Measurements from ENCODE around the gene CEP70. TPM values are rescaled to one million over a fixed set of nuclear protein-coding genes. Genes with fewer than 3 reads are reported as not detected.
"Not testable (repeated sequence)": the region's sequence is repeated elsewhere in the genome, so short reads cannot be mapped to it uniquely, and the experiment has no call there.

Gene CEP70
- total RNA-seq, 1 donor from 2014 or later: 7.7 TPM

- no peak overlapping the region for H3K4me3 Mint-ChIP-seq (ENCODE audit: low read depth)
- DNase-seq (ENCODE audit: low spot score): no peak
- intact Hi-C loops (cut with micrococcal nuclease): no loop called here
- no peak overlapping the region for H3K27ac Mint-ChIP-seq
- H3K4me1 Mint-ChIP-seq (ENCODE audit: low read depth): peaks cover 21% of the 10 kb centered on the region
- no peaks in the 10 kb centered on the region for H3K27me3 Mint-ChIP-seq (ENCODE audit: low read depth)
- H3K36me3 Mint-ChIP-seq (ENCODE audit: low read depth): peaks cover 43% of the 10 kb centered on the region
- peaks cover 39% of the 10 kb centered on the region for H3K9me3 Mint-ChIP-seq
These were observed 20.9 kb downstream of the CEP70 start for GRCh38 chr3:138573138-138573537.

- H3K27me3 Mint-ChIP-seq (ENCODE audit: low read depth); DNase-seq (ENCODE audit: low spot score); H3K4me1 Mint-ChIP-seq (ENCODE audit: low read depth); intact Hi-C loops (cut with micrococcal nuclease); H3K4me3 Mint-ChIP-seq (ENCODE audit: low read depth); H3K27ac Mint-ChIP-seq: not testable (repeated sequence)
- peaks cover 42% of the 10 kb centered on the region for H3K36me3 Mint-ChIP-seq (ENCODE audit: low read depth)
- H3K9me3 Mint-ChIP-seq: peaks cover 27% of the 10 kb centered on the region
These were observed 24.4 kb downstream of the CEP70 start for GRCh38 chr3:138569624-138570023.

- intact Hi-C loops (cut with micrococcal nuclease): no loop called here
- Mint-ChIP-seq H3K4me3 (ENCODE audit: low read depth) (no peak overlapping the region), H3K36me3 (ENCODE audit: low read depth) (peaks cover 45% of the 10 kb centered on the region), H3K27ac (no peak overlapping the region), H3K4me1 (ENCODE audit: low read depth) (peaks cover 8% of the 10 kb centered on the region), H3K9me3 (peaks cover 27% of the 10 kb centered on the region), H3K27me3 (ENCODE audit: low read depth) (no peaks in the 10 kb centered on the region)
- DNase-seq (ENCODE audit: low spot score): no peak
These were observed 25.0 kb downstream of the CEP70 start for GRCh38 chr3:138569090-138569489.

- peaks cover 44% of the 10 kb centered on the region for H3K36me3 Mint-ChIP-seq (ENCODE audit: low read depth)
- no peak overlapping the region for H3K4me3 Mint-ChIP-seq (ENCODE audit: low read depth)
- DNase-seq (ENCODE audit: low spot score): no peak
- H3K27me3 Mint-ChIP-seq (ENCODE audit: low read depth): no peaks in the 10 kb centered on the region
- intact Hi-C loops (cut with micrococcal nuclease): no loop called here
- no peak overlapping the region for H3K27ac Mint-ChIP-seq
- H3K4me1 Mint-ChIP-seq (ENCODE audit: low read depth): peaks cover 15% of the 10 kb centered on the region
- H3K9me3 Mint-ChIP-seq: peaks cover 10% of the 10 kb centered on the region
These were observed 26.7 kb downstream of the CEP70 start for GRCh38 chr3:138567403-138567802.

- not testable (repeated sequence) for H3K4me3 Mint-ChIP-seq (ENCODE audit: low read depth)
These were observed 27.8 kb downstream of the CEP70 start for GRCh38 chr3:138566293-138566692.

GRCh38 chr3:138562902-138563301 lies 31.2 kb downstream of the CEP70 start:
- H3K27ac Mint-ChIP-seq; H3K4me3 Mint-ChIP-seq (ENCODE audit: low read depth); H3K27me3 Mint-ChIP-seq (ENCODE audit: low read depth); DNase-seq (ENCODE audit: low spot score); H3K4me1 Mint-ChIP-seq (ENCODE audit: low read depth); intact Hi-C loops (cut with micrococcal nuclease): not testable (repeated sequence)
- Mint-ChIP-seq H3K9me3 (peaks cover 30% of the 10 kb centered on the region), H3K36me3 (ENCODE audit: low read depth) (peaks cover 53% of the 10 kb centered on the region)

More at GRCh38 chr3:138566293-138566692, 27.8 kb downstream of the CEP70 start:
- H3K27me3 Mint-ChIP-seq (ENCODE audit: low read depth); DNase-seq (ENCODE audit: low spot score); H3K9me3 Mint-ChIP-seq; H3K27ac Mint-ChIP-seq; H3K4me1 Mint-ChIP-seq (ENCODE audit: low read depth); intact Hi-C loops (cut with micrococcal nuclease): not testable (repeated sequence)
- peaks cover 39% of the 10 kb centered on the region for H3K36me3 Mint-ChIP-seq (ENCODE audit: low read depth)

- no peak for DNase-seq (ENCODE audit: low spot score)
- H3K9me3 Mint-ChIP-seq: peaks cover 31% of the 10 kb centered on the region
- H3K4me1 Mint-ChIP-seq (ENCODE audit: low read depth): peaks cover 7% of the 10 kb centered on the region
- H3K36me3 Mint-ChIP-seq (ENCODE audit: low read depth): peaks cover 48% of the 10 kb centered on the region
- H3K4me3 Mint-ChIP-seq (ENCODE audit: low read depth): no peak overlapping the region
- H3K27ac Mint-ChIP-seq: no peak overlapping the region
- intact Hi-C loops (cut with micrococcal nuclease): no loop called here
- no peaks in the 10 kb centered on the region for H3K27me3 Mint-ChIP-seq (ENCODE audit: low read depth)
These were observed 33.6 kb downstream of the CEP70 start for GRCh38 chr3:138560501-138560900.

GRCh38 chr3:138559134-138559533 lies 34.9 kb downstream of the CEP70 start:
- intact Hi-C loops (cut with micrococcal nuclease): no loop called here
- DNase-seq (ENCODE audit: low spot score): no peak
- H3K9me3 Mint-ChIP-seq: peaks cover 39% of the 10 kb centered on the region
- H3K36me3 Mint-ChIP-seq (ENCODE audit: low read depth): peaks cover 39% of the 10 kb centered on the region
- no peak overlapping the region for H3K4me3 Mint-ChIP-seq (ENCODE audit: low read depth)
- no peak overlapping the region for H3K27ac Mint-ChIP-seq
- peaks cover 9% of the 10 kb centered on the region for H3K4me1 Mint-ChIP-seq (ENCODE audit: low read depth)
- no peaks in the 10 kb centered on the region for H3K27me3 Mint-ChIP-seq (ENCODE audit: low read depth)

GRCh38 chr3:138554775-138555174 lies 39.3 kb downstream of the CEP70 start:
- Mint-ChIP-seq H3K36me3 (ENCODE audit: low read depth) (peaks cover 57% of the 10 kb centered on the region), H3K9me3 (peaks cover 64% of the 10 kb centered on the region), H3K4me1 (ENCODE audit: low read depth) (peaks cover 11% of the 10 kb centered on the region)
- DNase-seq (ENCODE audit: low spot score); H3K27ac Mint-ChIP-seq; H3K4me3 Mint-ChIP-seq (ENCODE audit: low read depth); H3K27me3 Mint-ChIP-seq (ENCODE audit: low read depth); intact Hi-C loops (cut with micrococcal nuclease): not testable (repeated sequence)

GRCh38 chr3:138550958-138551357 lies 43.1 kb downstream of the CEP70 start:
- H3K27me3 Mint-ChIP-seq (ENCODE audit: low read depth); DNase-seq (ENCODE audit: low spot score); intact Hi-C loops (cut with micrococcal nuclease); H3K4me3 Mint-ChIP-seq (ENCODE audit: low read depth); H3K27ac Mint-ChIP-seq: not testable (repeated sequence)
- H3K36me3 Mint-ChIP-seq (ENCODE audit: low read depth): peaks cover 72% of the 10 kb centered on the region
- peaks cover 11% of the 10 kb centered on the region for H3K4me1 Mint-ChIP-seq (ENCODE audit: low read depth)
- H3K9me3 Mint-ChIP-seq: peaks cover 67% of the 10 kb centered on the region

GRCh38 chr3:138549179-138549977 lies 44.7 kb downstream of the CEP70 start:
- no peaks in the 10 kb centered on the region for H3K27me3 Mint-ChIP-seq (ENCODE audit: low read depth)
- peaks cover 11% of the 10 kb centered on the region for H3K4me1 Mint-ChIP-seq (ENCODE audit: low read depth)
- no peak overlapping the region for H3K4me3 Mint-ChIP-seq (ENCODE audit: low read depth)
- H3K9me3 Mint-ChIP-seq: peaks cover 71% of the 10 kb centered on the region
- H3K27ac Mint-ChIP-seq: no peak overlapping the region
- intact Hi-C loops (cut with micrococcal nuclease): no loop called here
- DNase-seq (ENCODE audit: low spot score): no peak
- peaks cover 79% of the 10 kb centered on the region for H3K36me3 Mint-ChIP-seq (ENCODE audit: low read depth)

- H3K36me3 Mint-ChIP-seq (ENCODE audit: low read depth): peaks cover 79% of the 10 kb centered on the region
- H3K4me3 Mint-ChIP-seq (ENCODE audit: low read depth): no peak overlapping the region
- intact Hi-C loops (cut with micrococcal nuclease): no loop called here
- no peaks in the 10 kb centered on the region for H3K27me3 Mint-ChIP-seq (ENCODE audit: low read depth)
- no peak for DNase-seq (ENCODE audit: low spot score)
- H3K4me1 Mint-ChIP-seq (ENCODE audit: low read depth): peaks cover 4% of the 10 kb centered on the region
- no peak overlapping the region for H3K27ac Mint-ChIP-seq
- peaks cover 73% of the 10 kb centered on the region for H3K9me3 Mint-ChIP-seq
These were observed 46.6 kb downstream of the CEP70 start for GRCh38 chr3:138547342-138547975.

GRCh38 chr3:138544546-138544945 lies 49.5 kb downstream of the CEP70 start:
- peaks cover 81% of the 10 kb centered on the region for H3K36me3 Mint-ChIP-seq (ENCODE audit: low read depth)
- H3K4me1 Mint-ChIP-seq (ENCODE audit: low read depth): no peaks in the 10 kb centered on the region
- H3K9me3 Mint-ChIP-seq: peaks cover 65% of the 10 kb centered on the region
- no peak overlapping the region for H3K27ac Mint-ChIP-seq
- H3K27me3 Mint-ChIP-seq (ENCODE audit: low read depth): no peaks in the 10 kb centered on the region
- intact Hi-C loops (cut with micrococcal nuclease): no loop called here
- DNase-seq (ENCODE audit: low spot score): no peak
- H3K4me3 Mint-ChIP-seq (ENCODE audit: low read depth): no peak overlapping the region

Measured in activated T-helper 2 cell treated with anti-CD3 and anti-CD28 coated beads, Interferon-gamma antibody, Interleukin-2, Interleukin-4, amounts not matched to agents 10 μg/mL and 5 μg/mL and 100 μg/mL, durations not matched to agents 14 hours and 24 hours and 36 hours (primary cell).